GM21423 (cell line): ENCODE measurements around the gene NR2F6.

ENCODE experiments used
- ATAC-seq: cut with Tn5 transposase; IDR thresholded peaks from one replicate; pipeline ENCODE4 v1.9.1; 2021; ENCODE audit warnings: mild to moderate bottlenecking, moderate library complexity; ENCODE audit not compliant: unreplicated experiment

Gene NR2F6

GRCh38 chr19:17183271-17183761 is 62.4 kb downstream of the NR2F6 start:
- ATAC-seq = no peak
